ENCODE measurements around the gene TPK1.

Gene TPK1

DNA sequence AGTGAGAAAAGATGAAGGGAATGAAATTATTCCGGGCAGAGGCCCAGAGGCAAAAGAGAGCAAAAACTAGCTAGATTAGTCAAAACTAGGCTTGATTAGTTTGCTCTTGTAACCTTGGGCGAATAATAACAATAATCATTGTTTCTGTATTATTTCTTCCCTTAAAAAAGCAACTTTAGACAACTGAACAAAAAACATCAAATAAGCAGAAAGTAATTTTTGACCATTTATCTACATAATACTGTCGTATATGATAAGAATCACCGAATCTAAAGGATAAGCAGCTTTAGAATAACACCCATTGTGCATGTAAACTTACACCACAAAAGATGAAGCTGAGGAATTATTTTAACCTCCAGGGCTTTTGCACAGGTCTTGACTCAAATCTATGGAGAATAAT is 125.1 kb downstream of the TPK1 start:
- Histone ChIP-seq H4K20me1 (ENCODE audit: insufficient read depth, low read length) (no peaks in the 10 kb centered on the region), H3K4me1 (ENCODE audit: insufficient read depth, low read length, severe bottlenecking) (no peaks in the 10 kb centered on the region), H3F3A (ENCODE audit: insufficient read depth, low read length) (no peaks in the 10 kb centered on the region), H2AFZ (ENCODE audit: low read length) (no peak overlapping the region), H3K36me3 (ENCODE audit: insufficient read depth, low read length) (no peaks in the 10 kb centered on the region), H3K4me3 (ENCODE audit: low read depth, low read length, poor library complexity, severe bottlenecking) (no peak overlapping the region), H3K4me2 (ENCODE audit: low read length) (no peak overlapping the region), H3K9me2 (ENCODE audit: low read depth, low read length) (no peaks in the 10 kb centered on the region), H3K9ac (ENCODE audit: low read length) (no peak overlapping the region), H3K27me3 (ENCODE audit: insufficient read depth, low read length) (no peaks in the 10 kb centered on the region), H3K9me3 (ENCODE audit: low read length) (no peaks in the 10 kb centered on the region), H3K79me2 (ENCODE audit: insufficient read depth, low read length) (no peaks in the 10 kb centered on the region), H3K27ac (ENCODE audit: low read depth, low read length, poor library complexity, severe bottlenecking) (no peak overlapping the region)
- no peak for TF ChIP-seq EZH2 (IDR thresholded peaks at IDR 0.05; ENCODE audit: borderline replicate concordance, low read length)
- TF ChIP-seq, protein P1, sequence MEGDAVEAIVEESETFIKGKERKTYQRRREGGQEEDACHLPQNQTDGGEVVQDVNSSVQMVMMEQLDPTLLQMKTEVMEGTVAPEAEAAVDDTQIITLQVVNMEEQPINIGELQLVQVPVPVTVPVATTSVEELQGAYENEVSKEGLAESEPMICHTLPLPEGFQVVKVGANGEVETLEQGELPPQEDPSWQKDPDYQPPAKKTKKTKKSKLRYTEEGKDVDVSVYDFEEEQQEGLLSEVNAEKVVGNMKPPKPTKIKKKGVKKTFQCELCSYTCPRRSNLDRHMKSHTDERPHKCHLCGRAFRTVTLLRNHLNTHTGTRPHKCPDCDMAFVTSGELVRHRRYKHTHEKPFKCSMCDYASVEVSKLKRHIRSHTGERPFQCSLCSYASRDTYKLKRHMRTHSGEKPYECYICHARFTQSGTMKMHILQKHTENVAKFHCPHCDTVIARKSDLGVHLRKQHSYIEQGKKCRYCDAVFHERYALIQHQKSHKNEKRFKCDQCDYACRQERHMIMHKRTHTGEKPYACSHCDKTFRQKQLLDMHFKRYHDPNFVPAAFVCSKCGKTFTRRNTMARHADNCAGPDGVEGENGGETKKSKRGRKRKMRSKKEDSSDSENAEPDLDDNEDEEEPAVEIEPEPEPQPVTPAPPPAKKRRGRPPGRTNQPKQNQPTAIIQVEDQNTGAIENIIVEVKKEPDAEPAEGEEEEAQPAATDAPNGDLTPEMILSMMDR (IDR thresholded peaks at IDR 0.05; ENCODE audit: low read length), result no peak

- Histone ChIP-seq H4K20me1 (ENCODE audit: insufficient read depth, low read length) (no peaks in the 10 kb centered on the region), H3K9ac (ENCODE audit: low read length) (no peak overlapping the region), H3K27ac (ENCODE audit: low read depth, low read length, poor library complexity, severe bottlenecking) (no peak overlapping the region), H3K9me3 (ENCODE audit: low read length) (no peaks in the 10 kb centered on the region), H3K4me1 (ENCODE audit: insufficient read depth, low read length, severe bottlenecking) (no peaks in the 10 kb centered on the region), H3K27me3 (ENCODE audit: insufficient read depth, low read length) (no peaks in the 10 kb centered on the region), H3K9me2 (ENCODE audit: low read depth, low read length) (no peaks in the 10 kb centered on the region), H3F3A (ENCODE audit: insufficient read depth, low read length) (no peaks in the 10 kb centered on the region), H3K4me2 (ENCODE audit: low read length) (no peak overlapping the region), H3K36me3 (ENCODE audit: insufficient read depth, low read length) (no peaks in the 10 kb centered on the region), H3K79me2 (ENCODE audit: insufficient read depth, low read length) (no peaks in the 10 kb centered on the region), H3K4me3 (ENCODE audit: low read depth, low read length, poor library complexity, severe bottlenecking) (no peak overlapping the region), H2AFZ (ENCODE audit: low read length) (no peak overlapping the region)
- TF ChIP-seq, protein P1 (IDR thresholded peaks at IDR 0.05; ENCODE audit: low read length), result no peak
- no peak for TF ChIP-seq EZH2 (IDR thresholded peaks at IDR 0.05; ENCODE audit: borderline replicate concordance, low read length)
Measured at GRCh38 chr7:144709066-144709465, 126.8 kb downstream of the TPK1 start.

- Histone ChIP-seq H3K79me2 (ENCODE audit: insufficient read depth, low read length) (no peaks in the 10 kb centered on the region), H3K27me3 (ENCODE audit: insufficient read depth, low read length) (no peaks in the 10 kb centered on the region), H3F3A (ENCODE audit: insufficient read depth, low read length) (0 out of 2 replicates have a peak, but pooled peaks cover 4% of the 10 kb centered on the region), H3K27ac (ENCODE audit: low read depth, low read length, poor library complexity, severe bottlenecking) (no peak overlapping the region), H3K9me3 (ENCODE audit: low read length) (no peaks in the 10 kb centered on the region), H3K4me1 (ENCODE audit: insufficient read depth, low read length, severe bottlenecking) (no peaks in the 10 kb centered on the region), H3K4me3 (ENCODE audit: low read depth, low read length, poor library complexity, severe bottlenecking) (no peak overlapping the region), H3K36me3 (ENCODE audit: insufficient read depth, low read length) (no peaks in the 10 kb centered on the region), H4K20me1 (ENCODE audit: insufficient read depth, low read length) (no peaks in the 10 kb centered on the region), H3K9ac (ENCODE audit: low read length) (no peak overlapping the region), H3K9me2 (ENCODE audit: low read depth, low read length) (no peaks in the 10 kb centered on the region), H2AFZ (ENCODE audit: low read length) (no peak overlapping the region), H3K4me2 (ENCODE audit: low read length) (no peak overlapping the region)
- TF ChIP-seq, protein P1 (IDR thresholded peaks at IDR 0.05; ENCODE audit: low read length), result no peak
- no peak for TF ChIP-seq EZH2 (IDR thresholded peaks at IDR 0.05; ENCODE audit: borderline replicate concordance, low read length)
Measured at GRCh38 chr7:144691240-144691639, 144.6 kb downstream of the TPK1 start.

All from OCI-LY1 (cell line).